DOHH2 (cell line): ENCODE results near the gene POLN.

Experiments used
- H3F3A ChIP-seq: fragments of 200-600 bp; sonication (generic), shearing (Covaris generic); 2 replicates; pipeline ENCODE4 v1.6.0; 2016; ENCODE audit warnings: antibody characterized with exemption, mild to moderate bottlenecking; ENCODE audit not compliant: control insufficient read depth, insufficient read depth
- H3K27ac ChIP-seq: fragments of 200-600 bp; sonication (generic); 2 replicates; pipeline ENCODE4 v1.5.1; 2014; ENCODE audit warnings: low read depth, mild to moderate bottlenecking, low read length, moderate library complexity
- H3K27me3 ChIP-seq: fragments of 200-600 bp; sonication (generic); 2 replicates; pipeline ENCODE4 v1.6.1; 2014; ENCODE audit warnings: mild to moderate bottlenecking, low read length, mixed read lengths; ENCODE audit not compliant: control insufficient read depth
- H3K36me3 ChIP-seq: fragments of 200-600 bp; sonication (generic); 2 replicates; pipeline ENCODE4 v1.6.1; 2014; ENCODE audit warnings: mild to moderate bottlenecking, low read length, moderate library complexity, mixed read lengths; ENCODE audit not compliant: control insufficient read depth
- H3K4me1 ChIP-seq: fragments of 200-600 bp; sonication (generic); 2 replicates; pipeline ENCODE4 v1.6.1; 2014; ENCODE audit warnings: mild to moderate bottlenecking, low read length, mixed read lengths; ENCODE audit not compliant: control insufficient read depth
- H3K4me2 ChIP-seq: fragments of 200-600 bp; sonication (generic); 2 replicates; pipeline ENCODE4 v1.6.0; 2014; ENCODE audit warnings: mild to moderate bottlenecking, low read length, moderate library complexity
- H3K4me3 ChIP-seq: fragments of 200-600 bp; sonication (generic); 2 replicates; pipeline ENCODE4 v1.5.1; 2014; ENCODE audit warnings: mild to moderate bottlenecking, low read length, mixed read lengths
- H3K79me2 ChIP-seq: fragments of 200-600 bp; sonication (generic); 2 replicates; pipeline ENCODE4 v1.6.1; 2014; ENCODE audit warnings: mild to moderate bottlenecking, low read length, mixed read lengths; ENCODE audit not compliant: control insufficient read depth
- H3K9me2 ChIP-seq: fragments of 200-600 bp; sonication (generic); replicated peaks from 2 replicates; pipeline ENCODE4 v1.6.1; 2014; ENCODE audit warnings: mild to moderate bottlenecking, low read length, mixed read lengths; ENCODE audit not compliant: control insufficient read depth
- H3K9me3 ChIP-seq: fragments of 200-600 bp; sonication (generic); 2 replicates; pipeline ENCODE4 v1.6.1; 2014; ENCODE audit warnings: antibody characterized with exemption, low read length, mixed read lengths; ENCODE audit not compliant: control insufficient read depth, insufficient read depth
- H4K20me1 ChIP-seq: fragments of 200-600 bp; sonication (generic); 2 replicates; pipeline ENCODE4 v1.6.0; 2014; ENCODE audit warnings: low read depth, mild to moderate bottlenecking, antibody characterized with exemption, low read length, moderate library complexity; ENCODE audit not compliant: control insufficient read depth, insufficient read depth
- EZH2phosphoT487 ChIP-seq: fragments of 200-600 bp; sonication (generic); IDR thresholded peaks from 2 replicates; pipeline ENCODE4 v1.6.1; 2017; ENCODE audit warnings: borderline replicate concordance, mild to moderate bottlenecking, antibody characterized with exemption, low read length, moderate library complexity, mixed read lengths
- TF ChIP-seq, protein P1 (sequence below): fragments of 200-600 bp; sonication (generic); IDR thresholded peaks from one replicate; pipeline ENCODE4 v1.5.1; 2014; ENCODE audit warnings: antibody characterized with exemption, mild to moderate bottlenecking, low read depth, low read length; ENCODE audit not compliant: poor library complexity, severe bottlenecking

POLN gene

DNA sequence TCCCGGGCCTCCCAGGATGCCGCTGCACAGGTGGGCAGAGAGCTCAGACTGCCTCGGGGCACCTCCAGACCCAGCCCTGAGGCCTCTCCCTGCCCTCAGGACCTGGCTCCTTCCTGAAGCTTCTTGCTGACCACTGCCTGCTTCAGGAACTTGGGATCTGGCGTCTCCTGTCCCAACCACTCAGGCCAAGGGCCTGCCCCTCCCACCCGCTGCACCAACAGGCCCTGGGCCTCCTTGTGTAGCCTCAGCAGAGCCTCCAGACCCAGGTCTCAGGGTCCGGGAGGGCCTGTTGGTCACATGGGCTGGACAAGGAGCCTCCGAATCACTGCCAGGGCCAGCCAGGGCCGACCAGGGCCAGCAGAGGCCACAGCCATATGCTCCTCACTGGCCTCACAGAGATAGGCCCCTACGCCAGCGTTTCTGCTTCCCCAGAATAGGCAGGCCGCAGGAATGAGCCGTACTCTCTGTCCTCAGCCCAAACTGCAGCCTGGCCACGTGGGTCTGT is 17.2 kb upstream of the POLN start:
- no peaks in the 10 kb centered on the region for H4K20me1 ChIP-seq

DNA sequence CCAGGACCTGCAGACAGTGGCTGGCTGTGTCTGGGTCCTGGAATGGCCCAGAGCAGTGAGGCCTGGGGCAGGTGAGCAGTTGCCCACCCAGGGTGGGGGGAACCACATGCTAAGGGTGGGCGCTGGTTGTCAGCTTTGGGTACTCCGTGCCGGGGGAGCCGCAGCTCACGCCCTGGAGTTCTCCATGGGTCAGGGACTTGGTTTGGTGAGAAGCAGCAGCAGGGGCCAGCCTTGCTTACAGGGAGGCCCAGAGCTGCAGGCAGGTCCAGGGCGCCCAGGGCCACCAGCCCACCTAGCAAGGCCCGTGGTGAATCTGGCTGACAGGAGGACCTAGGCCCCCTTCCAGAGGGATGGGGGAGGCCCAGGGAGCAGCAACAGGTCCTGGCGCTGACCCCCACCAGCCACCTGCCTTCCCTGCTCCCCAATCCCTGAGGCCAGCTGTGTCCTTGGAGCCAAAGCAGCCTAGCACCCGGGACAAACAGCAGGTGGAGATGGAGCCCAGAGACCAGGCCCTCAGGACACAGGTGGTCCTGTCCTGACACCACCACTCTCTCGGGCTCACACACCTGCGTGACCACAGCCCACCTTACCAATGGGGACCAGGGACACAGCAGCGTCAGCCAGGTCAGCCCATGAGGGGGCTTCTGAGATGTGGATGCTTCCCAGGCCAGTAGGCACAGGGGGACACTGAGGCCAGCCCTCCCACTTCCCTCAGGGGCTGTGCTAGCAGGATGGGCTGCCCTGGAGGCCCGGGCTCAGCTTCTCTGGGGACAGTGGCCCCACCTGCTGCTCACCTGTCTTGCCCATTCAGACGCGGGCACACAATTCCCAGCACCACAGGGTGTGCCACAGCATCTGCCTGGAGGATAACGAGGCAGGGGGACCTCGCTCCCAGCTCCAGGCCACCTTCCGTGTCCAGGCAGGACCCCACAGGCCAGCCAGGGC is 16.4 kb upstream of the POLN start:
- Histone ChIP-seq H3K27me3 (no peaks in the 10 kb centered on the region), H3K79me2 (no peaks in the 10 kb centered on the region), H3K9me3 (no peaks in the 10 kb centered on the region), H3F3A (no peaks in the 10 kb centered on the region), H3K4me2 (no peak overlapping the region), H3K9me2 (no peaks in the 10 kb centered on the region), H3K4me3 (no peak overlapping the region), H4K20me1 (no peaks in the 10 kb centered on the region), H3K27ac (no peak overlapping the region), H3K36me3 (no peaks in the 10 kb centered on the region), H3K4me1 (peaks cover 13% of the 10 kb centered on the region)
- TF ChIP-seq EZH2phosphoT487 = no peak
- TF ChIP-seq, protein P1, sequence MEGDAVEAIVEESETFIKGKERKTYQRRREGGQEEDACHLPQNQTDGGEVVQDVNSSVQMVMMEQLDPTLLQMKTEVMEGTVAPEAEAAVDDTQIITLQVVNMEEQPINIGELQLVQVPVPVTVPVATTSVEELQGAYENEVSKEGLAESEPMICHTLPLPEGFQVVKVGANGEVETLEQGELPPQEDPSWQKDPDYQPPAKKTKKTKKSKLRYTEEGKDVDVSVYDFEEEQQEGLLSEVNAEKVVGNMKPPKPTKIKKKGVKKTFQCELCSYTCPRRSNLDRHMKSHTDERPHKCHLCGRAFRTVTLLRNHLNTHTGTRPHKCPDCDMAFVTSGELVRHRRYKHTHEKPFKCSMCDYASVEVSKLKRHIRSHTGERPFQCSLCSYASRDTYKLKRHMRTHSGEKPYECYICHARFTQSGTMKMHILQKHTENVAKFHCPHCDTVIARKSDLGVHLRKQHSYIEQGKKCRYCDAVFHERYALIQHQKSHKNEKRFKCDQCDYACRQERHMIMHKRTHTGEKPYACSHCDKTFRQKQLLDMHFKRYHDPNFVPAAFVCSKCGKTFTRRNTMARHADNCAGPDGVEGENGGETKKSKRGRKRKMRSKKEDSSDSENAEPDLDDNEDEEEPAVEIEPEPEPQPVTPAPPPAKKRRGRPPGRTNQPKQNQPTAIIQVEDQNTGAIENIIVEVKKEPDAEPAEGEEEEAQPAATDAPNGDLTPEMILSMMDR = no peak

More for the DNA sequence above, 17.2 kb upstream of the POLN start:
- Histone ChIP-seq H3K79me2 (no peaks in the 10 kb centered on the region), H3K4me3 (no peak overlapping the region), H3K4me1 (peaks cover 20% of the 10 kb centered on the region), H3K27ac (no peak overlapping the region), H3K4me2 (no peak overlapping the region), H3K9me2 (no peaks in the 10 kb centered on the region), H3K9me3 (no peaks in the 10 kb centered on the region), H3K36me3 (no peaks in the 10 kb centered on the region), H3F3A (no peaks in the 10 kb centered on the region), H3K27me3 (no peaks in the 10 kb centered on the region)
- TF ChIP-seq EZH2phosphoT487 = no peak
- TF ChIP-seq, protein P1 = no peak

DNA sequence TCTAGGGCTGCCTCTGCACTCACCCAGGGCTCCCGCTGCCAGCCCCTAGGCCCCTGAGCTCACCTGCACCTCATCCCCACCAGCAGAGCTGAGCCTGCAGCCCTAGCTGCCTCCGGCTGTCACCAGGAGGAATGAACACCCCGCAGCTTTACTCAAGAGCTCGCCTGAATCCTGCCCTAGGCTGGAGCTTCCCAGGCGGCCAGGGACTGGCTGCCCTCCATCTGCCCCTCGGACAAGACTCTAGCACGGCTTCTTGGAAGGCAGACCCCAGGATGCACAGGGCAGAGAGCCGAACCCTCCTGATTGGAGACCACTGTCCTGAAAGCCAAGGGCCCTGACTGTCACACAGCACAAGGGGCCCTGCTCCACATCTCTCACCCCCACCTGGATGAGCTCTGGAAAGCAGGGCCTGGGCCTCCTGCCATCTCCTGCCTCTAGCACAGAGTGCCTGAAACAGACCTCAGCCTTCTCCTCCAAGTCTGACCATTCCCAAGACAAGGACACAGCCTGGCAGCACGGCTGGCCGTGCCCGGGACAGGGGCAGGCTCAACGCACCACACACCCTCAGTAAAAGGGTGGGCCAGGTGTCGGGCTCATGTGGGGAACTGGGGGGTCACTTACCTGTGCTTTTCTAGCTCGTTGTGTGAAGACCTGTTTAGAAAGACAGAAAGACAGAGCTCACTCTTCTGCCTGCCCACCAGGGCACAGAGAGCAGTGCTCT is 15.6 kb upstream of the POLN start:
- no peak overlapping the region for H3K4me3 ChIP-seq
- H3K36me3 ChIP-seq = no peaks in the 10 kb centered on the region
- no peak overlapping the region for H3K4me2 ChIP-seq
- H3K79me2 ChIP-seq = no peaks in the 10 kb centered on the region
- H3K9me3 ChIP-seq = no peaks in the 10 kb centered on the region
- no peaks in the 10 kb centered on the region for H4K20me1 ChIP-seq
- H3K9me2 ChIP-seq = no peaks in the 10 kb centered on the region
- no peak overlapping the region for H3K27ac ChIP-seq
- H3K4me1 ChIP-seq = peaks cover 7% of the 10 kb centered on the region
- TF ChIP-seq, protein P1 = no peak
- TF ChIP-seq EZH2phosphoT487 = no peak
- no peaks in the 10 kb centered on the region for H3K27me3 ChIP-seq
- no peaks in the 10 kb centered on the region for H3F3A ChIP-seq
